Kidney glomerular epithelial cell (primary cell): ENCODE measurements around the gene MED20.

Experiments used
- DNase-seq: peaks from one replicate; lab custom pipeline; 2025; lab: John Stamatoyannopoulos, UW

Gene MED20

GRCh38 chr6:41941280-41942066 lies 20.5 kb upstream of the MED20 start, which contains the start of gene CCND3:
CCND3 (minus strand) TSS chr6:41941808; CDS start chr6:41941649, 159 bp downstream.
- peak; percentile 98 for DNase-seq

- peak; percentile 15 for DNase-seq
Observed at GRCh38 chr6:41940759-41941279, 19.9 kb upstream of the MED20 start.

GRCh38 chr6:41939848-41940758 lies 19.2 kb upstream of the MED20 start:
- DNase-seq = peak; percentile 38

- DNase-seq = no peak
Observed at GRCh38 chr6:41939176-41939847, 18.4 kb upstream of the MED20 start.

GRCh38 chr6:41938590-41939175 lies 17.7 kb upstream of the MED20 start:
- no peak for DNase-seq

- no peak for DNase-seq
Observed at GRCh38 chr6:41937861-41938574, 17.1 kb upstream of the MED20 start.

GRCh38 chr6:41937472-41937860 lies 16.5 kb upstream of the MED20 start:
- no peak for DNase-seq

- DNase-seq = peak; percentile 72
Observed at GRCh38 chr6:41936073-41936837, 15.3 kb upstream of the MED20 start.

- DNase-seq = no peak
Observed at GRCh38 chr6:41935685-41936072, 14.7 kb upstream of the MED20 start.

- no peak for DNase-seq
Observed at GRCh38 chr6:41935193-41935574, 14.2 kb upstream of the MED20 start.

- no peak for DNase-seq
Observed at GRCh38 chr6:41934278-41935192, 13.6 kb upstream of the MED20 start.

- no peak for DNase-seq
Observed at GRCh38 chr6:41932378-41932777, 11.4 kb upstream of the MED20 start.

- DNase-seq = no peak
Observed at GRCh38 chr6:41931792-41932191, 10.9 kb upstream of the MED20 start.

- no peak for DNase-seq
Observed at GRCh38 chr6:41929924-41930323, 9.0 kb upstream of the MED20 start.

GRCh38 chr6:41927253-41927652 lies 6.3 kb upstream of the MED20 start:
- no peak for DNase-seq

- no peak for DNase-seq
Observed at GRCh38 chr6:41922154-41922553, 1.2 kb upstream of the MED20 start.

GRCh38 chr6:41921712-41921998 lies 716 bp upstream of the MED20 start:
- DNase-seq = no peak

GRCh38 chr6:41917528-41917927 lies 3.4 kb downstream of the MED20 start:
- DNase-seq = peak; percentile 94

- no peak for DNase-seq
Observed at GRCh38 chr6:41914869-41915530, 5.9 kb downstream of the MED20 start.
